GM23338 (cell line): Measurements from ENCODE around the gene TMEM9. TPM values are rescaled to one million over a fixed set of nuclear protein-coding genes. Genes with fewer than 3 reads are reported as not detected.
"Not testable (repeated sequence)": the region's sequence is repeated elsewhere in the genome, so short reads cannot be mapped to it uniquely, and the experiment has no call there.

Source experiments
- ATAC-seq: fragments of 200-7000 bp; cut with Tn5 transposase; 3 replicates; pipeline ENCODE4 v1.9.1; 2020
- DNase-seq: peaks from one replicate; pipeline ENCODE4 v3.0.0-alpha.2; 2015; ENCODE audit warnings: low spot score
- H2AFZ ChIP-seq: fragments of 200-600 bp; sonication (generic); 2 replicates; pipeline ENCODE4 v1.8.0; 2016; ENCODE audit warnings: antibody characterized with exemption, mild to moderate bottlenecking, moderate library complexity
- H3F3A ChIP-seq: fragments of 200-600 bp; sonication (generic); replicated peaks from 2 replicates; pipeline ENCODE4 v1.8.0; 2017; ENCODE audit warnings: antibody characterized with exemption, mixed run types, low read depth
- H3K27ac ChIP-seq: fragments of 200-600 bp; sonication (generic); 2 replicates; pipeline ENCODE4 v1.6.1; 2016; ENCODE audit warnings: low read depth
- H3K27me3 ChIP-seq: fragments of 200-600 bp; sonication (generic); 2 replicates; pipeline ENCODE4 v1.8.0; 2016; ENCODE audit warnings: mild to moderate bottlenecking, mixed run types, moderate library complexity; ENCODE audit not compliant: insufficient read depth
- H3K36me3 ChIP-seq: fragments of 200-600 bp; sonication (generic); 2 replicates; pipeline ENCODE4 v1.8.0; 2016; ENCODE audit warnings: mild to moderate bottlenecking; ENCODE audit not compliant: insufficient read depth
- H3K4me1 ChIP-seq: fragments of 200-600 bp; sonication (generic); 2 replicates; pipeline ENCODE4 v1.8.0; 2016; ENCODE audit warnings: mild to moderate bottlenecking, moderate library complexity; ENCODE audit not compliant: insufficient read depth
- H3K4me2 ChIP-seq: fragments of 200-600 bp; sonication (generic); 2 replicates; pipeline ENCODE4 v1.7.1; 2017; ENCODE audit warnings: mixed run types
- H3K4me3 ChIP-seq: fragments of 200-600 bp; sonication (generic); 2 replicates; pipeline ENCODE4 v1.6.1; 2016; ENCODE audit warnings: mixed run types
- H3K79me2 ChIP-seq: fragments of 200-600 bp; sonication (generic); replicated peaks from 2 replicates; pipeline ENCODE4 v1.8.0; 2017; ENCODE audit warnings: mild to moderate bottlenecking; ENCODE audit not compliant: insufficient read depth
- H3K9me2 ChIP-seq: fragments of 200-600 bp; sonication (generic); 2 replicates; pipeline ENCODE4 v1.8.0; 2017; ENCODE audit not compliant: insufficient read depth
- H4K20me1 ChIP-seq: fragments of 200-600 bp; sonication (generic); replicated peaks from 2 replicates; pipeline ENCODE4 v1.8.0; 2017; ENCODE audit warnings: mild to moderate bottlenecking; ENCODE audit not compliant: insufficient read depth
- H3K27ac Mint-ChIP-seq: 2 replicates; pipeline ENCODE4 v1.8.0; 2020; ENCODE audit warnings: inconsistent platforms, mild to moderate bottlenecking, moderate library complexity, mixed read lengths
- H3K27me3 Mint-ChIP-seq: 3 replicates; pipeline ENCODE4 v1.8.0; 2022; ENCODE audit warnings: low read depth, mild to moderate bottlenecking, moderate library complexity, mixed read lengths, inconsistent platforms; ENCODE audit not compliant: insufficient read depth, poor library complexity
- H3K36me3 Mint-ChIP-seq: 3 replicates; pipeline ENCODE4 v1.8.0; 2021; ENCODE audit warnings: low read depth, mild to moderate bottlenecking, inconsistent platforms, moderate library complexity, mixed read lengths
- H3K4me1 Mint-ChIP-seq: 3 replicates; pipeline ENCODE4 v1.8.0; 2020; ENCODE audit warnings: mild to moderate bottlenecking, inconsistent platforms, mixed read lengths
- H3K4me3 Mint-ChIP-seq: 3 replicates; pipeline ENCODE4 v1.8.0; 2021; ENCODE audit warnings: moderate library complexity, mild to moderate bottlenecking, inconsistent platforms, mixed read lengths
- H3K9me3 Mint-ChIP-seq: 3 replicates; pipeline ENCODE4 v1.8.0; 2020; ENCODE audit warnings: moderate library complexity, mild to moderate bottlenecking, inconsistent platforms, mixed read lengths
- CTCF ChIP-seq, 2 experiments: fragments of 200-600 bp in 1 of 2; sonication (generic) in 1 of 2; conservative IDR thresholded peaks; 2 replicates each; pipeline versions ENCODE4 v1.5.1 to v1.6.1; 2016 to 2017; ENCODE audit warnings: antibody characterized with exemption in 2 of 2, low read depth in 2 of 2, mild to moderate bottlenecking in 2 of 2, moderate library complexity in 1 of 2
- EZH2 ChIP-seq: fragments of 200-600 bp; sonication (generic); IDR thresholded peaks from one replicate; pipeline ENCODE4 v1.8.0; 2017; ENCODE audit warnings: antibody characterized with exemption, mild to moderate bottlenecking, low read depth; ENCODE audit not compliant: unreplicated experiment
- EZH2phosphoT487 ChIP-seq: fragments of 200-600 bp; sonication (generic); IDR thresholded peaks from one replicate; pipeline ENCODE4 v1.8.1; 2018; ENCODE audit warnings: antibody characterized with exemption; ENCODE audit not compliant: unreplicated experiment
- NANOG ChIP-seq: IDR thresholded peaks from 2 replicates; pipeline ENCODE4 v1.6.1; 2016; ENCODE audit warnings: antibody characterized with exemption, borderline replicate concordance
- ZNF331 ChIP-seq: fragments of 250-450 bp; sonication (Bioruptor Pico); IDR thresholded peaks from 2 replicates; pipeline ENCODE4 v1.5.0; 2020; ENCODE audit warnings: low read depth, mild to moderate bottlenecking, moderate library complexity
- polyA plus RNA-seq: library from polyadenylated mRNA; unstranded; fragments of >200 nt; fragmentation: Nextera tagmentation; extraction: Ambion mirVana; gene quantifications from 2 replicates; pipeline ENCODE4 v1.2.1, GENCODE V29; 2016
- total RNA-seq: library from RNA; depleted of rRNA; stranded (reverse); fragments of >200 nt; shearing (Covaris generic); gene quantifications from 2 replicates; pipeline ENCODE4 v1.2.3, GENCODE V29; 2014
- TF ChIP-seq, protein P1 (sequence below): IDR thresholded peaks from one replicate; pipeline ENCODE4 v1.6.1; 2018; ENCODE audit warnings: antibody characterized with exemption; ENCODE audit not compliant: unreplicated experiment
- TF ChIP-seq, protein P2 (sequence below): IDR thresholded peaks from 2 replicates; pipeline ENCODE4 v1.6.1; 2016; ENCODE audit warnings: antibody characterized with exemption

Gene TMEM9
- total and polyA plus RNA-seq, 2 experiments from 2014 or later, result 78.6 to 147 TPM

GRCh38 chr1:201163036-201163435 lies 8.8 kb upstream of the TMEM9 start:
- H4K20me1 ChIP-seq, H3K36me3 ChIP-seq, H3K79me2 ChIP-seq, H3K36me3 Mint-ChIP-seq, H3K9me3 Mint-ChIP-seq, H3K4me1 ChIP-seq, DNase-seq, H3K27ac Mint-ChIP-seq, H3K4me2 ChIP-seq, H2AFZ ChIP-seq, H3K9me2 ChIP-seq, H3K4me3 ChIP-seq, ATAC-seq, H3K27ac ChIP-seq, H3F3A ChIP-seq, H3K27me3 Mint-ChIP-seq, H3K4me1 Mint-ChIP-seq, H3K27me3 ChIP-seq, H3K4me3 Mint-ChIP-seq: not testable (repeated sequence)

DNA sequence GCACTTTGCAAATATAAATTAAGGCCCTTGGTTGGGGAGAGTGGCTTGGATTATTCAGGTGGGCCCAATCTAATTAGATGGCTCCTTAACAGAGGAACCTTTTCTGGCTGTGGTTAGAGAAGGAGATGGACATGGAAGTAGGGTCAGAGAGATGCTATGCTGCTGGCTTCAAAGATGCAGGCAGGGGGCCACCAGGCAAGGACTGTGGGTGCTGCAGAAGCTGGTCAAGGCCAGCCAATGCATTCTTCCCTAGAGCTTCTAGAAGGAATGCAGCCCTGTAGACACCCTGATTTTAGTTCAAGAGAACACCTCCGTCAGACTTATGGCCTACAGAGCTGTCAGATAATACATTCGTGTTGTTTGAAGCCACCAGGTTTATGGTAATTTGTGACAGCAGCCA lies 3.7 kb upstream of the TMEM9 start:
- Histone ChIP-seq H4K20me1 (no peaks in the 10 kb centered on the region), H3K4me1 (0 out of 2 replicates have a peak, but pooled peaks cover 9% of the 10 kb centered on the region), H2AFZ (no peak overlapping the region), H3F3A (no peaks in the 10 kb centered on the region), H3K4me2 (no peak overlapping the region), H3K27ac (no peak overlapping the region), H3K4me3 (no peak overlapping the region), H3K36me3 (no peaks in the 10 kb centered on the region), H3K9me2 (no peaks in the 10 kb centered on the region), H3K27me3 (no peaks in the 10 kb centered on the region), H3K79me2 (peaks cover 8% of the 10 kb centered on the region)
- H3K4me1 Mint-ChIP-seq, result peaks cover 11% of the 10 kb centered on the region
- TF ChIP-seq NANOG (no peak), ZNF331 (CRISPR knock-in tag) (no peak), CTCF (conservative IDR thresholded peaks at IDR 0.05; ENCODE audit: low read depth in 2 of 2) (no peak), EZH2 (no peak), EZH2phosphoT487 (no peak)
- TF ChIP-seq, protein P1, sequence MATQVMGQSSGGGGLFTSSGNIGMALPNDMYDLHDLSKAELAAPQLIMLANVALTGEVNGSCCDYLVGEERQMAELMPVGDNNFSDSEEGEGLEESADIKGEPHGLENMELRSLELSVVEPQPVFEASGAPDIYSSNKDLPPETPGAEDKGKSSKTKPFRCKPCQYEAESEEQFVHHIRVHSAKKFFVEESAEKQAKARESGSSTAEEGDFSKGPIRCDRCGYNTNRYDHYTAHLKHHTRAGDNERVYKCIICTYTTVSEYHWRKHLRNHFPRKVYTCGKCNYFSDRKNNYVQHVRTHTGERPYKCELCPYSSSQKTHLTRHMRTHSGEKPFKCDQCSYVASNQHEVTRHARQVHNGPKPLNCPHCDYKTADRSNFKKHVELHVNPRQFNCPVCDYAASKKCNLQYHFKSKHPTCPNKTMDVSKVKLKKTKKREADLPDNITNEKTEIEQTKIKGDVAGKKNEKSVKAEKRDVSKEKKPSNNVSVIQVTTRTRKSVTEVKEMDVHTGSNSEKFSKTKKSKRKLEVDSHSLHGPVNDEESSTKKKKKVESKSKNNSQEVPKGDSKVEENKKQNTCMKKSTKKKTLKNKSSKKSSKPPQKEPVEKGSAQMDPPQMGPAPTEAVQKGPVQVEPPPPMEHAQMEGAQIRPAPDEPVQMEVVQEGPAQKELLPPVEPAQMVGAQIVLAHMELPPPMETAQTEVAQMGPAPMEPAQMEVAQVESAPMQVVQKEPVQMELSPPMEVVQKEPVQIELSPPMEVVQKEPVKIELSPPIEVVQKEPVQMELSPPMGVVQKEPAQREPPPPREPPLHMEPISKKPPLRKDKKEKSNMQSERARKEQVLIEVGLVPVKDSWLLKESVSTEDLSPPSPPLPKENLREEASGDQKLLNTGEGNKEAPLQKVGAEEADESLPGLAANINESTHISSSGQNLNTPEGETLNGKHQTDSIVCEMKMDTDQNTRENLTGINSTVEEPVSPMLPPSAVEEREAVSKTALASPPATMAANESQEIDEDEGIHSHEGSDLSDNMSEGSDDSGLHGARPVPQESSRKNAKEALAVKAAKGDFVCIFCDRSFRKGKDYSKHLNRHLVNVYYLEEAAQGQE, result no peak
- TF ChIP-seq, protein P2, sequence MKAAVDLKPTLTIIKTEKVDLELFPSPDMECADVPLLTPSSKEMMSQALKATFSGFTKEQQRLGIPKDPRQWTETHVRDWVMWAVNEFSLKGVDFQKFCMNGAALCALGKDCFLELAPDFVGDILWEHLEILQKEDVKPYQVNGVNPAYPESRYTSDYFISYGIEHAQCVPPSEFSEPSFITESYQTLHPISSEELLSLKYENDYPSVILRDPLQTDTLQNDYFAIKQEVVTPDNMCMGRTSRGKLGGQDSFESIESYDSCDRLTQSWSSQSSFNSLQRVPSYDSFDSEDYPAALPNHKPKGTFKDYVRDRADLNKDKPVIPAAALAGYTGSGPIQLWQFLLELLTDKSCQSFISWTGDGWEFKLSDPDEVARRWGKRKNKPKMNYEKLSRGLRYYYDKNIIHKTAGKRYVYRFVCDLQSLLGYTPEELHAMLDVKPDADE, result no peak
- H3K36me3 Mint-ChIP-seq, result peaks cover 3% of the 10 kb centered on the region; the same call in 2 of the 3 replicates
- H3K27me3 Mint-ChIP-seq, result peaks cover 2% of the 10 kb centered on the region
- H3K9me3 Mint-ChIP-seq, result peaks cover 5% of the 10 kb centered on the region
- no peak overlapping the region for H3K4me3 Mint-ChIP-seq
- ATAC-seq, result no peak
- no peak for DNase-seq
- no peak overlapping the region for H3K27ac Mint-ChIP-seq
